NCI-H146 treated with DMSO at 0.1 percent for 48 hours (cell line): ENCODE results near the gene CEP120.

Source experiments
- DNase-seq: peaks from one replicate; lab custom pipeline; 2025; ENCODE audit not compliant: unreplicated experiment; lab: John Stamatoyannopoulos, UW

CEP120 gene

GRCh38 chr5:123304777-123305316, 118.4 kb downstream of the CEP120 start:
- no peak for DNase-seq

DNA sequence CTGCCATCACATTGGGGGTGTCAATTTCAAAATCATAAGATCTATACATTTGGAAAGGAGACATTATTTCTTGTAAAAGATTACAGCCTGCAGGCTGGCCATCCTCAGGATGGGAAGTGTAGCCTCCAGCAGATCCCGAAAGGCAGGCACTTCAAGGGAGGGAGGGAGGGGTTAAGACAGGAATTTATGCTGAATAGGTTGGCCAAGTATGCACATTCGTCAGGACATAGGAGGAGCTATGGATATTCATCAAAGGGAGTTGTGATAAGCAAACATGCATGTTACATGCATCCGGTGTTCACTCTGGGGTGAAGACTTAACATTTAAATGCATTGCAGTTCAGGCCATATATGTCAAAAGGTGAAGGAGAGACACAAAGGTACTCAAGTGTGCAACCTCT, 119.4 kb downstream of the CEP120 start:
- DNase-seq, result no peak

- no peak for DNase-seq
These were observed 122.9 kb downstream of the CEP120 start for GRCh38 chr5:123300266-123300665.

DNA sequence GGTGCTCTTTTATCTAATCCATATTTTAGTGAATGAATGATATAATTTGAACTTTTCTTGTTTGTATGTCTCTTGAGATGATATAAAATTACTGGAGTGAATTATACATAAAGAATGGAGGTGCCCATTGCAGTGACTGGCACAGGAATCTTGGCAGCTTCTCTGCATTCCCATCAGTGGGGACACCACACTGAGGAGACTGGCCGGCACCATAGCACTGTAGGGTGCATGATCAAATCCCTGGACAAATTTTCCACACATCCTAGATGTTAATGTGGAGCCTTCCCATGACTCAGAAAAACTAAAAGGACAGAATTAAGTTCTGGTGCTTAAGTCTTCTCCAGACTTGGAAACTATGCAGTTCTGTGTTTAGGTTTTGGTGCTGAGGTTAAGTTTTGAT, 124.1 kb downstream of the CEP120 start:
- no peak for DNase-seq

GRCh38 chr5:123298335-123299030, 124.7 kb downstream of the CEP120 start:
- DNase-seq, result no peak

GRCh38 chr5:123297866-123298265, 125.3 kb downstream of the CEP120 start:
- DNase-seq, result no peak

DNA sequence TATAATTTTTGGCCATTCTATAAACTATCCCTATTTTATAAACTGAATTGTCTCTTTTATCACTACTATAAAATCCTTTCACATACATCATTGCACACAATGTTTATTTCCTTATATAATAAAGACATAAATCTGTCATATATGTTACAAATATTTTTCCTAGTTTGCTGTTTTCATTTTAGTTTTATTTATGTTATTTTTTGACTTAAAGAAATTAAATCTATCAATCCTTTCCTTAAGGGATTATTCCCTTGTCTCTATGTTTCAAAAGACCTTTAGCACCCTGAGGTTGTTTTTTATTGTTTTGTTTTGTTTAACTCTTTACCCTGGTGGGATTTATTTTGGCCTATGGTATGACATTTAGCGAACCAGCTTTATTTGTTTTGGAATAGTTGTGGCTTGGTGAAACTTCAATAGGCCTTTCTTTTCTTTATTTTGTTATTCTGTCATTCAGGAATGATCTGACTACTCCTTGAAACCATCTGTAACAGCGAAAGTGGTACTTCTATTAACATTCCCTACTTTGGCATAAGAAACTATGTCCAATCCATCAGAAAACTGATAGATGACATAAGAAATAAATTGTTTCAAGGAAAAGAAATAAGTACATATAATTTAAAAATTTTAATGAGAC, 125.9 kb downstream of the CEP120 start:
- no peak for DNase-seq
